NCI-H146 treated with DMSO at 0.1 percent for 48 hours (cell line): Measurements from ENCODE around the gene PDE4B.

Source experiments
- DNase-seq: peaks from one replicate; lab custom pipeline; 2025; ENCODE audit not compliant: unreplicated experiment; lab: John Stamatoyannopoulos, UW

Gene PDE4B

GRCh38 chr1:65792669-65793358, at the start of gene PDE4B:
PDE4B (plus strand) TSS chr1:65792895.
- DNase-seq: no peak

DNA sequence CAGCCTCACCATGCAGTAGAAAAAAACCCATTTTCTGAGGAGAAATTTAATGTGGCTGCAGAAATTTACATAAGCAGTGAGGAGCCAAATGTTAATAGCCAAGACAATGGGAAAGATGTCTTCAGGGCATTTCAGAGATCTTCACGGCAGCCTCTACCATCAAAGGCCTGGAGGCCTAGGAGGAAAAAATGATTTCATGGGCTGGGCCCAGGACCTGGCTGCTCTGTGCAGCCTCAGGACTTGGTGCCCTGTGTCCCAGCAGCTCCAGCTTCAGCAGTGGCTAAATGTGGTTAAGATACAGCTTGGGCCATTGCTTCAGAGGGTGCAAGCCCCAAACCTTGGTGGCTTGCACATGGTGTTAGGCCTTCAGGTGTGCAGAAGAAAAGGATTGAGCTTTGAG, 48.0 kb upstream of the PDE4B start:
- DNase-seq: no peak

- DNase-seq: no peak
These were observed 40.7 kb upstream of the PDE4B start for GRCh38 chr1:65751961-65752360.

DNA sequence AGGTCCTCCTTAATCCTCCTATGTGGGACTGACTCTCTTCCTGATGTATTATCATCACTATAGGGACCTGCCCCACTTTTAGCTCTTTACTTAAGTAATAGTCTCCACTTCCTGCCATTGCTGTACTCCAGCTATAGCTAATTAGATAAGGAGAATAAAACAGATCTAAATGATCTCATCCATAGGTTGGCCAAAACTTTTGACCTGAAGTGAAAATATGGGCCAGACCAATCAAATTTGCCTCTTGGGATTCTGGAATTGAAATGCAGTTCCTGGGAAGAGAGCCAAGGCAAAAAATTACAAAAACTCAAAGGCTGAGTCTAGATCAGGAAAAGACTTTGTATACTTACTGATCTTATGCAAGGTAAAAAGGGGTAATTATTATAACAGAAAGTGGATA, 36.1 kb upstream of the PDE4B start:
- no peak for DNase-seq

DNA sequence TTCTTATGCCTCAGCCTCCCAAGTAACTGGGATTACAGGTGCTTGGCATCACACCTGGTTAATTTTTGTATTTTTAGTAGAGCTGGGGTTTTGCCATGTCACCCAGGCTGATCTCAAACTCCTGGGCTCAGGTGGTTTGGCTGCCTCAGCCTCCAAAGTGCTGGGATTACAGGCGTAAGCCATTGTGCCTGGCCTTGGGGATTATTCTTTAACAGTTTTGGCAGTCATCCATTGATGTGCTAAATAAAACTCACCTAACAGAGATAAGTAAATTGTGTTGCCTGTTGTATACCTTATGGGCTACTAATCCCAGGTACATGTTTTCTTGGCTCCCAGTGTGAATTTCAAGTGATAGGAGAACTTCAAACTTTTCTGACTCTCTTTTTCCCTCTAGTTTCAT, 35.2 kb upstream of the PDE4B start:
- no peak for DNase-seq

GRCh38 chr1:65758128-65758527, 34.6 kb upstream of the PDE4B start:
- no peak for DNase-seq

DNA sequence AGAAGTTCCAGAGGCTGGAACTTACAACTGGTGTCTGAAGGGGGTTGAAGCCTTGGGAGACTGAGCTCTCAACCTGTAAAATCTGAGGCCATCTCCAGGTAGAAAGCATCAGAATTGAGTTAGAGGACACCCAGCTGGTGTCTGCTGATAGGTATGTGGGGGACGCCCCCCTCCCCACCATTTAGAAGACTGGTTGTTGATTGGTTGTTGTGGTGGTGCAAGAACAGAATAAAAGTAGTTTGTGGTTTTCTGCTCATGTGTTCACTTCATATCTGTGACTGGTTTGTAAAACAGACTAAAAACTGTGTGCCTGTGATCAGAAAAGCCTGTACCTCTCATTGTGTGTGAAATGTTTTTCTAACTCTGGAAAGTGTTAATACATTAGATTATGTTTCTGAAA, 33.2 kb upstream of the PDE4B start:
- no peak for DNase-seq

- DNase-seq: no peak
These were observed 30.4 kb upstream of the PDE4B start for GRCh38 chr1:65762081-65762862.

DNA sequence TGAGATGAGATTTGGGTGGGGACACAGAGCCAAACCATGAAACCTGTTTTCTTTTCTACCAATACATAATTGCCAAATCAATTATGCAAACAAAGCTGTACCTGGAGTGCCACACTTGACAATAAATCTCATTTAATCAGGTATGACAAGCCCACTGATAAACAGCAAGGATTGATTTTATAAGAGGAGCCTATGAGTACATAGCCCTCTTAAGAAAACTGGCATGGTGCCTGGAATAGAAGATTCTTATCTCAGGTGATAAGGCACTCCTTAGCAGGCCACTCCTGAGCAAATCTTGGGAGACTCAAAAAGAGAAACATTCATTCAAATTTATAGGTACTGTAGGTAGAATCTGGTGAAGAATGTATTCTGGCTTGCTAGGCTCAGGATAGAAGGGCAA, 28.6 kb upstream of the PDE4B start:
- DNase-seq: no peak

DNA sequence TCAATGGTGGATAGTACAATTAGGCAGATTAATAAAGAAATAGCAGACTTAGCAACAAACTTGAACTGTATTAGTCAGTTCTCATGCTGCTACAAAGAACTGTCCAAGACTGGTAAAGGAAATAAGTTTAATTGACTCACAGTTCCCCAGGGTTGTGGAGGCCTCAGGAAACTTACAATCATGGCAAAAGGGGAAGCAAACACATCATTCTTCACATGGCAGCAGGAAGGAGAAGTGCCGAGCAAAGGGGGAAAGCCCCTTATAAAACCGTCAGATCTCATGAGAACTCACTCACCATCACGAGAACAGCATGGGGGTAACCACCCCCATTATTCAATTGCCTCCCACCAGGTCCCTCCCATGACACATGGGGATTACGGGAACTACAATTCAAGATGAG, 27.1 kb upstream of the PDE4B start:
- no peak for DNase-seq

- DNase-seq: no peak
These were observed 23.1 kb upstream of the PDE4B start for GRCh38 chr1:65769636-65770035.

- DNase-seq: no peak
These were observed 20.1 kb upstream of the PDE4B start for GRCh38 chr1:65772607-65773006.

DNA sequence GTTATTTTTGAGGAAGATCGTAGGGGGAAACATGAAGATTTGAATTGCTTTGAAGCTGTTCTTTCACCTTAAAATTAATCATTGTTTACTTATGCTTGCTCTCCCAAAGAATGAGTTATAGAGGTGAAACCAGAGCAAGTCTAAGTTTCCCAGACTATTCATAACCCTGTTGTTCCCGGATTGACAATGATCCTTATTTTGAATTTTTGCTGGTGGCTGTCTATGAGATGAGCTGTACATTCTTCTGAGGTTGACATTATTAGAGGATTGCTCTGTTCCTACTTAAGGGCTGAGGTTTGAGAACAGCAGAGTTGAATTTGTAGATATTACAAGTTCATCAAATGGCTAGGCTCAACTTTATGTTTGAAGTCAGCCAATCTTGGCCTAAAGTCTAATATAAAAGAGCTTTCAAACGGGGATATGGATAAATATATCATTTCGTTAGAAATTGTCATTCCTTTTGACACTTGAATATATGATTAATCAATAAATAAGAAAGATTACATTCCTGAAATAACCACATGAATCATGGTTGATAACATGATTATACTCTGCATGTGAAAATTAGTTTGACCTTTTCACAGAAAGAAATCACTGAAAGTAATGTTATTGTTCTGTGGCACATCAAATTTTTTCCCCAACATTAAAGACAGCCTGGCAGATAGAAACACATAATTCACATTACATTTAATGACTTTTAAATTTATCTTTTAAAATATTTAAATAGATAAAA, 19.1 kb upstream of the PDE4B start:
- DNase-seq: no peak

DNA sequence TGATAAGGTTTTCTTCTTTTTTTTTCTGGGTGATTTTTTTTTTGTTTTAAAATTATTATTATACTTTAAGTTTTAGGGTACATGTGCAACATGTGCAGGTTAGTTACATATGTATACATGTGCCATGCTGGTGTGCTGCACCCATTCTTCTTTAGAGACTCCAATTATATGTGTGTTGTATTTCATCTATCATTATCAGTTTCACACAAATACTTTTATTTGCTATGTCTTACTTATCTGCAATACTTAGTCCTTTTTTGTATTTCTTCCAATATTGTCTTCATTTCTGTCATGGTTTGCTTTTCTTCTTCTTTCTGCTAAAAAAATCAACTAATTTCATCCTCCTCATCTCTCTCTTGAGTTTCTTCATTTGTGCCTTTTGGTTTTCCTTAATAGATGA, 3.9 kb upstream of the PDE4B start:
- no peak for DNase-seq

GRCh38 chr1:65791396-65791795, 1.3 kb upstream of the PDE4B start:
- DNase-seq: no peak

GRCh38 chr1:65791801-65792668, 660 bp upstream of the PDE4B start:
- no peak for DNase-seq

DNA sequence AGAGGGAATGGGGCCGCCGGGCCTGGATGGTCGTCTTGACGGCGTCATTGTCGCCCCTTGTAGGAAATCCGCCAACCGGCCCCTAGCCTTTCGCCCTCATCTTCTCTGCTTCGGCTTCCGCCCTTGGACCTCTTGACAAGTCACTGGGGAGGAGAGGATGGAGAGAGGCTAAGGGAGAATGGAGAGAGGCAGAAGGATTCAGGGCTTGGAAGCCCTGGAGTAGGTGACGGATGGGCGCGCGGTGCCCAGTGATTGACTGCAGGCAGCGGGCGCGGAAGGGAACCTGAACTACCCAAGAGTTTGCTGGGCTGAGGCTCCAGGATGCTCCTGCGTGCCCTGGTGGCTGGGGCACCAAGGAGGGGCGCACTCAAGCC, 651 bp downstream of the PDE4B start:
- no peak for DNase-seq

- no peak for DNase-seq
These were observed 2.6 kb downstream of the PDE4B start for GRCh38 chr1:65795311-65795710.

- peak; percentile 43 for DNase-seq
These were observed 6.9 kb downstream of the PDE4B start for GRCh38 chr1:65799601-65800000.

GRCh38 chr1:65804584-65804983, 11.9 kb downstream of the PDE4B start:
- no peak for DNase-seq

DNA sequence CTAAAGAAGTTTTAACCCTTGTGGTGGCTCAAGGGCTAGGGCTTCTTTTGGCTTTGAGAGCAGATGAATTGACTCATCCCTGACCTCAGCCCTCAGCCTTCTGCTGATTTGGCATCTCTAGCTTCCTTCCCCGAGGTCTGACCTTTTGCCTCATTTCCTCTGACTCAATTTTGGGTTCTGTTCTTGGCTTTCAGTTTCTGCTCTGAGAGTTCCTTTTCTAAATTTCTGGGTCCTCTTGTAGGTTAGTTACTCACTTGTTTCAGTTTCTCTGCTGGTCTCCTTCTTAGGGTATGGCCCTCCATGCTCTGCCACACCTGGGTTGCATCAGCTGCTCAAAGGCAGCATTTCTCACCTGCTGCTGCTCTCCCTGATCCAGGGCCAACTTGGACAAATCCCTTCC, 19.4 kb downstream of the PDE4B start:
- DNase-seq: no peak
